GM13977 (cell line): ENCODE data around the gene PLCG2.
A peak's percentile ranks its signal among the peaks of the same experiment; 100 is the strongest.

Experiments
- DNase-seq: peaks from one replicate; pipeline ENCODE4 v3.0.0; 2012; ENCODE audit warnings: low spot score
- CTCF ChIP-seq: IDR thresholded peaks from 2 replicates; pipeline ENCODE4 v1.5.1; 2012; ENCODE audit warnings: mild to moderate bottlenecking, control low read depth; ENCODE audit not compliant: insufficient read depth; ENCODE audit errors: extremely low read depth, missing control alignments
- in situ Hi-C: fragments of 300-500 bp; cut with MboI; formaldehyde crosslinking; loops from one replicate; pipeline ENCODE4 v1.12.0; 2022; ENCODE audit warnings: low sequenced_read_pairs, low pct_unique_long_range_greater_than_20kb, mixed read lengths, inconsistent platforms; ENCODE audit not compliant: unreplicated experiment

The PLCG2 gene

GRCh38 chr16:81765969-81766368 lies 13.1 kb upstream of the PLCG2 start:
- no peak for DNase-seq
- TF ChIP-seq CTCF = no peak
- in situ Hi-C loops = no loop called here

DNA sequence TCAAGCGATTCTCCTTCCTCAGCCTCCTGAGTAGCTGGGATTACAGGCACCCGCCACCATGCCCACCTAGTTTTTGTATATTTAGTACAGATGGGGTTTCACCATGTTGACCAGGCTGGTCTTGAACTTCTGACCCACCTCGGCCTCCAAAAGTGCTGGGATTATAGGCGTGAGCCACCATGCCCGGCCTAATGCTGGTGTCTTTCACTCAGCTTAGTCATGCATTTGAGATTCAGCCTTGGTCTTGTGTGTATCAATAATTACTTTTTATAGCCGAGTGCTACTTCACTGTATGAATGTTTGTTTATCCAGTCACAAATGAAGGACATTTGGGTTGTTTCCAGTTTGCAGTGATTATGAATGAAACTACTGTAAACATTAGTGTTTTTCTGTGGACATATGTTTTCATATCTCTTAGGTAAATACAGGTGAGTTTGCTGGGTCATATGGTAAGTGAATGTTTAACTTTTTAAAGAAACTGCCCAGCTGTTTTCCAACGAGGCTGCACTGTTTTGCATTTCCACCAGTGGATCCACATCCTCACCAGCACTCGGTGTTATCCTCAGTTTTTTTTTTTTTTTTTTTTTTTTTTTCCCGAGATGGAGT lies 11.0 kb upstream of the PLCG2 start:
- in situ Hi-C loops = no loop called here
- TF ChIP-seq CTCF = no peak
- DNase-seq = no peak

DNA sequence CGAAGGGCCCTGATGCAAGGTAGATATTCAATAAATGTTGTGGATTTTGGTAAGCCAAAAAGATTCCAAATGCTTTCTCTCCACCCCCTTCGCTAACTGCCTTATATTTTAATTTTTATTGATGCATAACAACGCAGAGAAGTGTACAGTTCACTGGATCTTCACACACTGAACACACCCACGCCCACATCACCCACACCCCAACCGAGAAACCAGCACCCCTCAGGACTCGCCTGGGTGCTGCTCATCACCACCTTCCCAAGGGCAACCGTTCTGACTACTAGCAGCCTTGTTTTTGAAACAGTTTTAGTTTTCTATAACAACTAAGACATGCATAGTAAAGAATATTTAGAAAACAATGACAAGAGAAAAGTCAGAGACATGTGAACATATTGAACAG lies 9.1 kb upstream of the PLCG2 start:
- no peak for TF ChIP-seq CTCF
- DNase-seq = no peak
- in situ Hi-C loops = no loop called here

DNA sequence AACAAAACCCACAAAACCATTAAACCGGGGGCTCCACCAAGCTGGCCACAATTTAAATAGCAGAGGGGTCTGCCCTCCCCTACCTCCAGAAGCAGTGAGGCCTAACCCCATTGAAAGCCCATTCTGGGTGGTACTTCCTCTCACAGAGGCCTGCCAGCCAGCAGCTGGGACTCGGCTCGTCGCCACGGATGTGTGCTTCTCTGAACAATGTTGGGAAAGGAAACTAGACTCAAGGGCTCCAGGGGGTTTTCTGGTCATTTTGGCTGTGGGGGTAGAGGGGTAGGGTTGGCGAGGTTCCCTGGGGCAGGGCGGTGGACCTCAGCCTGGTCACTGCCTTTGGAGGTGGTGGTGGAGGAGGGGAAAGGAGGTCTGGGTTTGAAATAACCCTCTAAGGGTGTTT lies 4.7 kb upstream of the PLCG2 start:
- DNase-seq = peak; percentile 42
- in situ Hi-C loops = no loop called here
- TF ChIP-seq CTCF = no peak

GRCh38 chr16:81775570-81775969 lies 3.5 kb upstream of the PLCG2 start:
- no peak for DNase-seq
- in situ Hi-C loops = no loop called here
- no peak for TF ChIP-seq CTCF

DNA sequence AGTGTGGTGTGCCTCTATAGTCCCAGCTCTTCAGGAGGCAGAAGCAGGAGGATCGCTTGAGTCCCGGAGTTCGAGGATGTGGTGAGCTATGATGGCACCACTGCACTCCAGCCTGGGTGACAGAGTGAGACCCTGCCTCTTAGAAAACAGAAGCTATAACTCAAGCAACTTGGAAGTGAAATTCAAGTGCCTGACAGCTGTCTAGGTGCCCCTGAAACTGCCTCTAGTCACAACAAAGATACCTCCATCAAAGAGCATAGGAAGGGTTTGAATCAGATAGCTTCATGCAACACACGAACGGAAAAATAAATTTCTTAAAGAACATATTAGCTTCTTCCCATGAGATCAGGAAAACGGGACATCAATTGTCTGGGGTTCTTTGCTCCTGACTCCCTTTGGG lies 860 bp upstream of the PLCG2 start:
- TF ChIP-seq CTCF = no peak
- no peak for DNase-seq
- in situ Hi-C loops = no loop called here
